ENCODE results near the gene CCS.
"Not testable (repeated sequence)": the region's sequence is repeated elsewhere in the genome, so short reads cannot be mapped to it uniquely, and the experiment has no call there.

GRCh38 chr11:66582565-66583147, 10.3 kb upstream of the CCS start:
- not testable (repeated sequence) for TF ChIP-seq CTCF, POLR2A, POLR2AphosphoS5, EP300 (IDR thresholded peaks at IDR 0.05)
